ENCODE data around the gene SHROOM2.

SHROOM2 gene

DNA sequence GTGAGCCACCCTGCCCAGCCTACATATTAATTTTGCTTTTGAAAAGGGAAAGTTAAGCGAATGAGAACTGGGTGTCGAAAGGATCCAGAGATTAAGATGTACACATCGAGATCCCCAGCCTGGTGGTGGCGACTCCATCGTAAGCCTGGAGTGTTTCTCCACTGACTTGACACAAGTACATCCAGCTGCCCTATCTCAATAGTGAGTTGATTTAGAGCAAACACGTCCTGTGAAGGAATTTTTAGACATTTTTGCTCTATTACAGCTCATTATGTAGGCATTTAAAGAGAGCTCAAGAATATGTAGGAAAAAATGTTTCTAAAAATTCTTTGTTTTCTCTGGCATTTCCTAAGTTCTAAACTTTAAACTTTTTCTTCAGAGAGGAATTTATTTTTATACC, 169.3 kb downstream of the SHROOM2 start:
- Histone ChIP-seq H3K27ac (replicated peaks) (no peak overlapping the region), H3K27me3 (ENCODE audit: insufficient read depth, poor library complexity, severe bottlenecking) (no peaks in the 10 kb centered on the region), H3K4me3 (replicated peaks; ENCODE audit: insufficient read depth, low read length) (no peak overlapping the region)
- TF ChIP-seq, protein P1, sequence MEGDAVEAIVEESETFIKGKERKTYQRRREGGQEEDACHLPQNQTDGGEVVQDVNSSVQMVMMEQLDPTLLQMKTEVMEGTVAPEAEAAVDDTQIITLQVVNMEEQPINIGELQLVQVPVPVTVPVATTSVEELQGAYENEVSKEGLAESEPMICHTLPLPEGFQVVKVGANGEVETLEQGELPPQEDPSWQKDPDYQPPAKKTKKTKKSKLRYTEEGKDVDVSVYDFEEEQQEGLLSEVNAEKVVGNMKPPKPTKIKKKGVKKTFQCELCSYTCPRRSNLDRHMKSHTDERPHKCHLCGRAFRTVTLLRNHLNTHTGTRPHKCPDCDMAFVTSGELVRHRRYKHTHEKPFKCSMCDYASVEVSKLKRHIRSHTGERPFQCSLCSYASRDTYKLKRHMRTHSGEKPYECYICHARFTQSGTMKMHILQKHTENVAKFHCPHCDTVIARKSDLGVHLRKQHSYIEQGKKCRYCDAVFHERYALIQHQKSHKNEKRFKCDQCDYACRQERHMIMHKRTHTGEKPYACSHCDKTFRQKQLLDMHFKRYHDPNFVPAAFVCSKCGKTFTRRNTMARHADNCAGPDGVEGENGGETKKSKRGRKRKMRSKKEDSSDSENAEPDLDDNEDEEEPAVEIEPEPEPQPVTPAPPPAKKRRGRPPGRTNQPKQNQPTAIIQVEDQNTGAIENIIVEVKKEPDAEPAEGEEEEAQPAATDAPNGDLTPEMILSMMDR (IDR thresholded peaks at IDR 0.05; ENCODE audit: insufficient read depth, low read length) = no peak
- no peak for TF ChIP-seq GABPA (IDR thresholded peaks at IDR 0.05; ENCODE audit: low read depth)
- no peak for TF ChIP-seq POLR2AphosphoS5 (IDR thresholded peaks at IDR 0.05; ENCODE audit: low read depth)
- no peak for TF ChIP-seq SPI1 (IDR thresholded peaks at IDR 0.05; ENCODE audit: borderline replicate concordance, low read depth)
- no peak for DNase-seq (ENCODE audit: low read depth in 1 of 2, low spot score in 1 of 2)

DNA sequence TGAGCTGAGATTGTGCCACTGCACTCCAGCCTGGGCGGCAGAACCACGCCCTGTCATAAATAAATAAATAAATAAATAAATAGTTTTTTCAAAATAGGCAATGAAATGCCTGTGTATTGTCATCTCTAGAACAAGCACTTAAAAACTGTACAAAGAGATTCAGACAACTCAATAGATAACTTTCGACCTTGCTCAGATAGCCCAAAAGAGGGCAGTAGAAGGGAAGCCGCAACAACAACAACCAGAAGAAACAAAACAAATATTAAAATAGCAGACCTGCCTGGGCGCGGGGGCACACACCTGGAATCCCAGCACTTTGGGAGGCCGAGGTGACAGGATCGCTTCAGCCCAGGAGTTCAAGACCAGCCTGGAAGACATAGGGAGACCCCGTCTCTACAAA, 171.5 kb downstream of the SHROOM2 start:
- peak in 1 of 2 experiments; percentile 13 for DNase-seq (ENCODE audit: low read depth in 1 of 2, low spot score in 1 of 2)
- Histone ChIP-seq H3K27ac (replicated peaks) (peak overlapping the region; percentile 24; the same call in 1 of the 2 replicates), H3K4me3 (replicated peaks; ENCODE audit: insufficient read depth, low read length) (peak overlapping the region; percentile 21; the same call in 1 of the 2 replicates), H3K27me3 (ENCODE audit: insufficient read depth, poor library complexity, severe bottlenecking) (no peaks in the 10 kb centered on the region)
- TF ChIP-seq, protein P2, sequence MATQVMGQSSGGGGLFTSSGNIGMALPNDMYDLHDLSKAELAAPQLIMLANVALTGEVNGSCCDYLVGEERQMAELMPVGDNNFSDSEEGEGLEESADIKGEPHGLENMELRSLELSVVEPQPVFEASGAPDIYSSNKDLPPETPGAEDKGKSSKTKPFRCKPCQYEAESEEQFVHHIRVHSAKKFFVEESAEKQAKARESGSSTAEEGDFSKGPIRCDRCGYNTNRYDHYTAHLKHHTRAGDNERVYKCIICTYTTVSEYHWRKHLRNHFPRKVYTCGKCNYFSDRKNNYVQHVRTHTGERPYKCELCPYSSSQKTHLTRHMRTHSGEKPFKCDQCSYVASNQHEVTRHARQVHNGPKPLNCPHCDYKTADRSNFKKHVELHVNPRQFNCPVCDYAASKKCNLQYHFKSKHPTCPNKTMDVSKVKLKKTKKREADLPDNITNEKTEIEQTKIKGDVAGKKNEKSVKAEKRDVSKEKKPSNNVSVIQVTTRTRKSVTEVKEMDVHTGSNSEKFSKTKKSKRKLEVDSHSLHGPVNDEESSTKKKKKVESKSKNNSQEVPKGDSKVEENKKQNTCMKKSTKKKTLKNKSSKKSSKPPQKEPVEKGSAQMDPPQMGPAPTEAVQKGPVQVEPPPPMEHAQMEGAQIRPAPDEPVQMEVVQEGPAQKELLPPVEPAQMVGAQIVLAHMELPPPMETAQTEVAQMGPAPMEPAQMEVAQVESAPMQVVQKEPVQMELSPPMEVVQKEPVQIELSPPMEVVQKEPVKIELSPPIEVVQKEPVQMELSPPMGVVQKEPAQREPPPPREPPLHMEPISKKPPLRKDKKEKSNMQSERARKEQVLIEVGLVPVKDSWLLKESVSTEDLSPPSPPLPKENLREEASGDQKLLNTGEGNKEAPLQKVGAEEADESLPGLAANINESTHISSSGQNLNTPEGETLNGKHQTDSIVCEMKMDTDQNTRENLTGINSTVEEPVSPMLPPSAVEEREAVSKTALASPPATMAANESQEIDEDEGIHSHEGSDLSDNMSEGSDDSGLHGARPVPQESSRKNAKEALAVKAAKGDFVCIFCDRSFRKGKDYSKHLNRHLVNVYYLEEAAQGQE (IDR thresholded peaks at IDR 0.05; ENCODE audit: insufficient replicate concordance, low read depth) = no peak
- TF ChIP-seq GABPA (IDR thresholded peaks at IDR 0.05; ENCODE audit: low read depth) = no peak
- TF ChIP-seq, protein P1 (IDR thresholded peaks at IDR 0.05; ENCODE audit: insufficient read depth, low read length) = no peak
- TF ChIP-seq SPI1 (IDR thresholded peaks at IDR 0.05; ENCODE audit: borderline replicate concordance, low read depth) = no peak
- TF ChIP-seq POLR2AphosphoS5 (IDR thresholded peaks at IDR 0.05; ENCODE audit: low read depth) = no peak

DNA sequence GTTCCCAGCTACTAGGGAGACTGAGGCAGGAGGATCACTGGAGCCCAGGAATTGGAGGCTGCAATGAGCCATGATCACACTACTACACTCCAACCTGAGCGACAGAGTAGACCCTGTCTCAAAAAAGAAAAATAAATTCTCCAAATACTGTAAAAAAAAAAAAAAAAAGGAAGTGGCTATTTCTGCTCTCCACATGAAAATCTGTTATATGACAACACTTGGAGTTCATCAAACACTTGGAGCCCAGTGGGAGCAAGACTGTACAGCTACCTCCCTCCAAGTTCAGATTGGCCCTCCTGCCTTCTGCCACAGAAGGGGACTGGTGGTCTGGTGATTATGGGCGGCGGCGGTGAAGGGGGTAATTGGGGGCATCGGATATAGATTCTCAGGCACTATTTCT, 172.0 kb downstream of the SHROOM2 start:
- TF ChIP-seq SPI1 (IDR thresholded peaks at IDR 0.05; ENCODE audit: borderline replicate concordance, low read depth) = peak; percentile 73
- TF ChIP-seq, protein P2 (IDR thresholded peaks at IDR 0.05; ENCODE audit: insufficient replicate concordance, low read depth) = no peak

DNA sequence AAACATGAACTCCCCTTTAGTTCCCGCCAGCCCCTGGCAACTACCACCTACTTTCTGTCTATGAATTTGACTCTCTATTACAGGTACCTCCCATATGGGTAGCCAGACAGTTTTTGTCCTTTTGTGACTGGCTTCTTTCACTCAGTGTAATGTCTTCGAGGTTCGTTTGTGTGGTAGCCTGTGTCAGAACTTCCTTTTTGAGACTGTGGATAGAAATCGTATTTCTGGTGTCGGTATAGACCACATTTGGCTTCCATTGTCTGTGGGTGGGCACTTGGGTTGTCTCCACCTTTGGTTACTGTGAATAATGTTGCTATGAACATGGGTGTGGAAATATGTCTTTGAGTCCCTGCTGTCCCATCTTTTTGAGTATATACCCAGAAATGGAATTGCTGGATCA, 175.5 kb downstream of the SHROOM2 start:
- Histone ChIP-seq H3K27me3 (ENCODE audit: insufficient read depth, poor library complexity, severe bottlenecking) (no peaks in the 10 kb centered on the region), H3K27ac (replicated peaks) (no peak overlapping the region), H3K4me3 (replicated peaks; ENCODE audit: insufficient read depth, low read length) (no peak overlapping the region)
- no peak for DNase-seq (ENCODE audit: low read depth in 1 of 2, low spot score in 1 of 2)
- TF ChIP-seq, protein P1 (IDR thresholded peaks at IDR 0.05; ENCODE audit: insufficient read depth, low read length) = no peak
- TF ChIP-seq GABPA (IDR thresholded peaks at IDR 0.05; ENCODE audit: low read depth) (no peak), SPI1 (IDR thresholded peaks at IDR 0.05; ENCODE audit: borderline replicate concordance, low read depth) (no peak), POLR2AphosphoS5 (IDR thresholded peaks at IDR 0.05; ENCODE audit: low read depth) (no peak)
- TF ChIP-seq, protein P2 (IDR thresholded peaks at IDR 0.05; ENCODE audit: insufficient replicate concordance, low read depth) = no peak

More for the DNA sequence above, 172.0 kb downstream of the SHROOM2 start:
- H3K27ac ChIP-seq (replicated peaks) = no peak overlapping the region
- DNase-seq (ENCODE audit: low read depth in 1 of 2, low spot score in 1 of 2) = peak in 1 of 2 experiments; percentile 2
- H3K4me3 ChIP-seq (replicated peaks; ENCODE audit: insufficient read depth, low read length) = peak overlapping the region; percentile 21; the same call in 1 of the 2 replicates
- no peaks in the 10 kb centered on the region for H3K27me3 ChIP-seq (ENCODE audit: insufficient read depth, poor library complexity, severe bottlenecking)

Measured in HL-60 (cell line).